HG03558 (cell line): ENCODE results near the gene RAB11FIP3.

Source experiments
- ATAC-seq: cut with Tn5 transposase; IDR thresholded peaks from one replicate; pipeline ENCODE4 v1.9.1; 2021; ENCODE audit warnings: moderate number of reproducible peaks; ENCODE audit not compliant: unreplicated experiment; ENCODE audit errors: extremely low read depth

RAB11FIP3 gene

DNA sequence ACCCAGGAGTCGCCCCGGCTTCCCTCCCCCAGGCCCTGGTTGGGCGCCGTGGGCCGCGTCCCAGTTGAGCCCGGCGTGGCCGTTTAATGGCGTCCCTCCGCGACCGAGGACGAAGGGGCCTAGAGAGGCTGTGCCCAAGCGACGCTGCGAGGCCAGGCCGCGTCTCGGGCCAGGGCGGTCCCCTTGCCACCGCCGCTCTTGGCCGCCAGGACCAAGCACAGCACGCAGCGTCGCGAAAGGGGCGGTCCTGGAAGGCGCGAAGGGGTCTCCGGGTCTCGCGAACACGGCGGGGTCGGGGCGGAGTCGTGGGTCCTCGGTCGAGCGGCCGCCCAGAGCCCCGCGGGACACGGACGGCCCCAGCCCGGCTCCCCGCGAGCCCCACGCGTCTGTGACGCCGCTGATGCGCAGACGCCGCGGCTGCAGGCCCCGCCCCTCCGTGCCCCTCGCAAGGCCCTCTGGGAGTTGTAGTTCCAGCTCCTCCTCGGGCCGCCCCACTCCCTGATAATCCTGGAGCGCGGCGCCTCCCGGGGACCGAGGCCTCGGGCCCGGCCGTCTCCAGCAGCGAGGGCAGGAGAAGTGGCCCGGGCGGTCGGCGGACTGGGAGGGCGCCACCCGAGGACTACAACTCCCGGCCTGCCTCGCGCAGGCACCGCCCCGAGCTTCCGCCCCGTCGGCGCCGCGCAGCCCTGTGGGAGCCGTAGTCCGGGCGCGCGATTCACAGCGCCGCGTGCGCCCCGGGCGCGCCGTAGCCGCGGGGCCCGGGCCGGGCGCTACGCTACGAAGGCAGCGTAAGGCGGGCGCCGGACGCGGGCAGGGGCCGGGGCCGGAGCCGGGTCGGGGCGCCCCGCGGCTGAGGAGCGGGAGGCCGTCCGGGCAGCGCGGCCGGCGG lies 101.8 kb downstream of the RAB11FIP3 start, which contains the start of gene CAPN15:
CAPN15 (plus strand) TSS at position 698 of the 889 bp plus-strand sequence. CDS start 19,127 bp downstream, outside the sequence.
- peak; percentile 42 for ATAC-seq

DNA sequence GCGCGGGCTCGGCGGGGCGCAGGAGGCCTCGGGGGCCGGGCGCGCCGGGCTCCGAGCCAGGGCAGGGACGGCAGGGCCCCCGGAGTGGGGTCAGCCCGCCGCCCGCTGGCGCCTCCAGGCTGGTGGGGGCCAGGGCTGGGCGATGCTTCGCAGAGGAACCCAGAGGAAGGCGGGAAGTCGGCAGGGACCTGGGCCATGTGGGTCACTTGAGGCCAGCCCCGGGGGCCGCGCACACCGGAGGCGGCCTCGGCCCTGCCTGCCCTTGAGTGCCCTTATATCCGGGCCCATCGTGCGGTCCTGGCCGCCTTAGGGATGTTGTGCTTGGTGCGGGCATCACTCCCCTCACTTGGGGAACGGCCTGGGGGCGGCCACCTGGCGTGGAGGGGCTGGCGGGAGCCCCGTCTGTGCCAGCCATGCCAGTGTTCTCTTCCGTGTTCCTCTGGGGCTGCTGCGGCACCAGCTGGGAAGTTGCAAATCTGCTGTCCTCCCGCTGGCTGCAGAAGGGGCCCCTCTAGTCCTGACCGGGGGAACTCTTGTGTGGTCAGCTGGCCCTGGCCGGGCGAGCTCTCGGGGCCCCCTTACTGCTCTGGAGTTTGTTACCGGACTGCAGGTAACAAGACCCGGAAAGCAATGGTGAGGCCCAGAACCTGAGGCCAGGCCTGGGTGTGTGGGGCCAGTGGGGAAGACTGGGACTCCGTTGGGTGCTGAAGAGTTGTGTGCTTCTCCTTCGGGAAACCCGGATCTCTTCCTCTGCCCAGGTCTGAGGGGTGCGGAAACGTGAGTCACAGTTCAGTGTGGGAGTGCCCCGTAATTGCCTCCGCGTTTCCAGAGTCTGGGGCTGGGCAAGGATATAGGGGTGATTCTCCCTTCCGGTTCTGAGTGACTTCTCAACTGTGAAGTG lies 102.9 kb downstream of the RAB11FIP3 start:
- ATAC-seq: peak; percentile 4

DNA sequence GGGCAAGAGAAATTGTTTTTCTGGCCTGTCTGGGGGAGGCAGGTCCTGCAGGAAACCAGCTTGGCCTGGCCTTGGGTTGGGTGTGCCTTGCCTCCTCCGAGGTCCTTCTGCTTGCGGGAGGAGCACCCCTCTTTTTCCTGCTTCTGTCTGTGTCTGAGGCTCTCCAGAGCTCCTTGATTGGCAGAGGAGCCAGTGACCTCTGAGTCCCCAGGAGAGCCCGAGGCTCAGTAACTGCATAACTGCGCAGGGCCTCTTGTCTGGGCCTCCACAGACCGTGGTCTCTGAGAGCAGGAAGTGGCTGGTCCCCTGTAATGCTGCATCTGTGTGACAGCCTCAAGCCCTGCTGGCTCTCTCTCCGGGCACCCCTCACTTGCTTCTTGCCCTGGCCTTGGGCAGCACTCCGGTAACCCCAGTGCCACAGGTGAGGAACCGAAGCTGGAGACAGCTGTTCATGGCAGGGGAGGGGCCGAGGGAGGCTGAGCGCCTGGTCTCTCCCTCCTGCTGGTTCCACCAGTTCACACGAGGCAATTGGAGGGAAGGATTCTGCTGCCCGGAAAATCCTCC lies 103.6 kb downstream of the RAB11FIP3 start:
- no peak for ATAC-seq

DNA sequence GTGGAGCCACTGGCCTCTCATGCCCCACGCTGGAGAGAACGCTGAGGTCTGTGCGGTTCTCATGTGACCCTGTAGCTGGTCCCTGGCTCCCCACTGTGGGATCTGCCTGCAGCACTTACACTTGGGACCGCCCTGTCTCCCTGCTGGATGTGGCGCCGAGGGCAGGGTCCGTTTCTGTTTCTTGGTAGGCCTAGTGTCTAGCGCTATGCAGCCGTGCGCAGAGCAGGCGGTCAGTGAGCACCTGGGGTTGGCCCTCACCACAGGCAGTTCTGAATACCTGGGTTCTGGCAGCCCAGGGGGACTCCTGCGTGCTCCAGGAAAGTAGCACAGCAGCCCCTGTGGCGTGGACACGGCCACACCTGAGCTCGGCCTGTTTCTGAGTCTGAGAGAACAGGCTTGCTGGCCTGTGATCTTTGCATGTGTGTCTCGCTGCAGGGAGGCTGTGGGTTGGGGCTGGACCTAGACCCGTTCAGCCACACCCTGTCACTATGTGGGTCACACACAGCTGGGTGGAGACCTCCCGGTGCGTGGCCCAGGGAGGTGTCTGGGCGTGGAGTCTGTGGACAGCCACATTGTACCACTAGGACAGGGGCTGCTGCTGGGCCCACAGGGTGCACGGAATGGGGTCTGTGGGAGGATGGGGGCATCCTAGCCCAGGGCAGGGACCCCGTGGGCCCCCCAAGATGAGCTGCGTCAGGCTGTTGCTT lies 104.8 kb downstream of the RAB11FIP3 start:
- no peak for ATAC-seq

DNA sequence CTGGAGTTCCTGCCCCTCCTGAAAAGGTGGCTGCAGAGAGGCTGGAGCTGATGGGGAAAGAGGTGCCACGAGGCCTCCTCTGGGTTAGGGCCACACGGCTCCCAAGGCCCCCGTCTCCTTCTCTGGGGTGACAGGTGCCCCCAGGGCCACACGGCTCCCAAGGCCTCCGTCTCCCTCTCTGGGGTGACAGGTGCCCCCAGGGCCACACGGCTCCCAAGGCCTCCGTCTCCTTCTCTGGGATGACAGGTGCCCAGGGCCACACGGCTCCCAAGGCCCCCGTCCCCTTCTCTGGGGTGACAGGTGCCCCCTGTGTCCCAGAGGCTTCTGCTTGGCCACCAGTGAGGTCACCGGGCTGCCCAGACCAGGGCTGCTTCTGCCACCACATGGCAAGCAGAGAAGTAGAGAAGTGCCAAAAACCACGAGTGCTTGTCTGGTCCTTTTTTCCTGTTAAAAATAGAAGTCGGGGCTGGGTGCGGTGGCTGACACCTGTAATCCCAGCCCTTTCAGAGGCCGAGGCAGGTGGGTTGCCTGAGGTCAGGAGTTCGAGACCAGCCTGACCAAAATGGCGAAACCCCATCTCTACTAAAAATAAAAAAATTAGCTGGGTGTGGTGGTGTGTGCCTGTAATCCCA lies 106.2 kb downstream of the RAB11FIP3 start:
- ATAC-seq: no peak

DNA sequence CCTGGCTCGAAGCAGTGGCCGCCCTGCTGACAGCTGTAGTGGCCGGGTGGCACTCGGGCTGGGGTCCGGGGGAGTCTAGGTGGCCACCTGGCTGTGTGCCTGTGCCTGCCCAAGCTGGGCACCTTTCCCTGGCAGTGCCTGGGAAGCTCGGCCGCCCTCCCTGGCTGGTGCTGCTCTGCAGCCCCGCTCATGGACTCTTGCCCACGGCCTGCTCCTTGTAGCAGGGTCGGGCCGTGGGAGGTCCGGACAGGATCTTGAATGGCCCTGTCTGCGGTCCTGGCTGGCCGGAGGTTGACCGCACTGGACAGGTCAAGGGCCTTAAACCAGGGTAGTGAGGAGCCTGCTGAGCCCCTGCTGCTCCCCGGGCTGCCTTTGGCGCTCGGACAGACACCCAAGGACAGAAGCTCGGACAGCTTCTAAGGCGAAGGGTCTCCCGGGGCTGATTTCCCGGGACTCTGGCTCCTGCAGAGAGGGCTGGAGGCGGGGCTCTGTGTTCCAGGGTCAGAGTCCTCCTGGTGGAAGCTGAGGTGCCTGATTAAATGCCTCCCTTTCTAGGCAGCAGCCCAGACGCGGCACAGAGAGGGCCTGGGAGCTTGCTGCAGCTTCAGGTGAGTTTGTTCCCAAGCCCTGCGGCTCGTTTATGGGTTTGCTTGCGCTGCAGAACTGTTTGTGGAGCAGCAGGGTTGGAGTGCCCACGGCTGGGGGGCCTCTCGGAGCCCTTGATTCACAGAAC lies 108.1 kb downstream of the RAB11FIP3 start:
- ATAC-seq: no peak

DNA sequence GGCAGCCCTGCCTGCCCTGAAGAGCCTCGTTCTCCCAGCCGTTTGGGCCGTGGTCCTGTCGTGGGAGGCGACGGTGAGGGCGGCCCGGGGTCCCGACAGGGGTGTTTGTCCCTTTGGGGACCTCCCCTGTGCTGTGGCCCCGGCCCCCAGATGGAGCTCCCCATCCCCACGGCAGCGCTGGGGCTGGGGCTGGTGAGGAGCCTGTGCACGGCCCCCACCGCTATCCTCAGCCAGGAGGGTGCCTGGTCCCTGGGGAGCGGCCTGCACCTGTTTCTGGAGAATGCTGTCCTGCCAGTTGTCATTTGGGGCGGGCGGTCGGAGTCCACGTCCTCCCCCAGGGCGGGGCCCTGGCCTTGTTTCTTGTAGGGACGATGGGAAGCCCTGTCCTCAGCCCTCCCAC lies 108.7 kb downstream of the RAB11FIP3 start:
- no peak for ATAC-seq

DNA sequence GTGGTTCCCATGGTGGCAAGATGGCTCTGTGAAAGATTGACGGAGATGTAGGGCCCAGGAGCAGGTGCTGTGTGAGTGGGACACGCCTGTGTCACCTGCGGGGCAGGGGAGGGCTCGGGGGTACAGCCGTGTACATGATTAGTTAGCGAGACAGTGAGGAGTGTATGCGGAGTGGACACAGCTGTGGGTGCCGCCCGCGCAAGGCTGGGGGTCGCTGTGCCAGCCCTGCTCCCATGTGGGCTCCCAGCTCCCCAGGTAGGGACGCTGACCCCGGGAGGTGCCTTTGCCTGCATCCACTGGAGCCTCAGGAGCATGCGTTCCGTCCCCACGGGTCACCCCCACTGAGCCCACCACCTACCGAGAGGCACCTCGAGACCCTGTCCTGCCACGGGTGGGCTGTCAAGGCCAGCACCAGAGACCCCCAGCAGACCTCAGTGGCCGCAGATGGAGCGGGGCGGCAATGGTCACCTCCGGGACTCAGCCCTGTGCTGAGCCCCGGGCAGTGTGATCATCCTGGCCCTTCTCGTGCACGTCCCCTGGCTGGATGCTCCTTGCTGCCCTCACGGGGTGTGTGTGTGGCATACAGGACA lies 109.5 kb downstream of the RAB11FIP3 start:
- no peak for ATAC-seq

DNA sequence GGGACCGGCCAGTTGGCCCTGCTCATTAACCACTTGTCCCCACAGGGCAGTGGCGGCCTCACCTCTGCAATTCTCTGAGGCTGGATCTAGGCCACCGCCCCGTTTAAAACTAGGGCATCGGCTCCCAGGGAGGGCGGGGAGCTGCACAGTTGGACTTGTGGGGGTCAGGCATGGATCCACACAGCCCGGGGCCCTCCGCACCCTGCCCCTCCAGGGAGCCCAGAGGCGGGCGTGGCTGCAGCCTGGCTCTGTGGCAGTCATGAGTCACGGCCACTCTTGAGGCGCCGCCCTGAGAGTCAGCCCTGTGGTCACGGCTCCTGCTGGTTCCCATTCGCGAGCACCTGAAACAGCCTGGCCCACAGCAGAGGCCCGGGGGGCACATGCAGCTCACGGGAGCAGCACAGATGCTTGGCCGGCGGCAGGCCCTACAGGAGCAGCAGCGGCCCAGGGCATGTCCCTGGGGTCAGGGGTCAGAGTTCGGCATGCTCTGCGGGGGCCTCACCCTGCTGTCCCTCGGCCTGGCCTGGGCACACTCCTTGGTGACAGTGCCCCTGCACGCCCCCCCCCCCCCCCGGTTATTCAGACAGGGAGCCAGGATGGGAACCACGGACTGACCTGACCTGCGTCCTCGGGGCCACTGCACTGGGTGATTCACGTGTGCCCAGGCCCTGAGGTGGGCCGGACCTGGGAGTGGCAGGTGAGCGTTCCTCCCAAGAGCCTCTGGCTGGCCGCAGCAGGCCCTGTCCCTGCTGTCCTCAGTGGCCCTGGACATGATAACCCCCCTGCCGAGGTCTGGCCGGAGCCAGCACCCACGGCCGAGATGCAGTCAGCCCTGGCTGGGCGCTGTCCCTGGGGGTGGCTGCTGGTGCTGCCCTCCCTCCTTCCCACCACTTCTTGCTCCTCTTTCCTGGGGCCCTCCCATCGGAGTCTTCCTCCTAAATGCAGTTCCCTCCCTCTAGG lies 110.3 kb downstream of the RAB11FIP3 start:
- no peak for ATAC-seq

DNA sequence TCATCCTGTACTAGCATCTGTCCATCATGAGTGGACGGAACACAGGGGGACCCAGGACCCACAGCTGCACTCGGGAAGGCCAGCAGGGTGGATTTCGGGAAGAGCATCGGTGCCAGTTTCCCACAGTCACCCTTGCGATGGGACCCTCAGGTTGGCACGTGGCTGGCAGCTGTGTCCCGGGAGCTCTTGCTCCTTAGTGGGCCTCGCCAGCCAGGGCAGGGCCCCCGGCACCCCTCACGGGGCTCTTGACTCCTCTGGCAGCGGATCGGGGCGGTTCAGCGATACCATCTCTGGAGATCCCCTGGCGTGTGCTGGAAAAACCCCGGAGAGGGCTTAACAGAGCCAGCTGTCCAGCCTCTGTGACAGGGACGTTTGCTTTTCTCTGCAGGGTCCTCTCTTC lies 111.3 kb downstream of the RAB11FIP3 start:
- no peak for ATAC-seq

DNA sequence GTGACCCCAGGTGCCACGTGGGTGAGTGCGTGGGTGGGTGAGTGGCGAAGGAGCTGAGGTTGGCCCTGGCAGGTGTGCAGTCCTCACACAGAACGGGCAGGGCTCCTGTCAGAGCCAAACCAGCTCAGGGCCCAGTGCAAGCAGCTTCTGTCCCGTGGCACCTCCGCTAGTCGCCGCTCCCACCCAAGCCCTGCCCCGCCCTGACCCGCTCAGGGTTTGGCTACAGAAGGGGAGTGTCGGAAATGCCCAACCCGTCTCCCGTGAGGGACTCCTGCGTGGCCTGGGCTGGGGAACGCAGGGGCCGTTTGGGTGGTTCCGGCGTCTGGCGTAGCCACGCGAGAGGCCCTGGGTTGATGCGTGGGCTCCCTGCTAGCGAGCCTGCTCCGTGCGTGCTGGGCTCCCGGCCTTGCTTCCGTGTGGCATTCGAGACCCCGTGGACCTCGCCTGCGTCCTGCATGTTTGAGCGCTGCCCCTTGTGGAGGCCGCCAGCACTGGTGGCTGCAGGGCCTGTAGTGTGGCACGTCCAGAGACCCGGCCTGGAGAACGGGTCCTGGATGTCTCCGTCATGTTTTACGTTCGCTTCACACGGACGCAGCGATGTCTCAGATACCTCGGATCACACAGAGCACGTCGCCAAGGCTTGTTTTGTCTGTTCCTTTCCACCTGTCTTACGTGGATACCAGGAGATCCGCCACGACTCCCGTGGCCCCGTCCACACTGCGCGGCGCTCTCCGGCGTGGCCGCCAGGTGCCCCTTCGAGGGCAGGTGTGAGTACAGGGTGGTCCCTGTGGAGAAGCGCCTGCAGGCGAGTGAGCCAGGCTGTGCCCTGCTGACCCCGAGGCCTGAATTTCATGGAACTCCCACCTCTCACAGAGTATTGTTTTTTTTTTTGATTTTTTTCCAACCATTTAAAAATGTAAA lies 112.2 kb downstream of the RAB11FIP3 start:
- no peak for ATAC-seq

DNA sequence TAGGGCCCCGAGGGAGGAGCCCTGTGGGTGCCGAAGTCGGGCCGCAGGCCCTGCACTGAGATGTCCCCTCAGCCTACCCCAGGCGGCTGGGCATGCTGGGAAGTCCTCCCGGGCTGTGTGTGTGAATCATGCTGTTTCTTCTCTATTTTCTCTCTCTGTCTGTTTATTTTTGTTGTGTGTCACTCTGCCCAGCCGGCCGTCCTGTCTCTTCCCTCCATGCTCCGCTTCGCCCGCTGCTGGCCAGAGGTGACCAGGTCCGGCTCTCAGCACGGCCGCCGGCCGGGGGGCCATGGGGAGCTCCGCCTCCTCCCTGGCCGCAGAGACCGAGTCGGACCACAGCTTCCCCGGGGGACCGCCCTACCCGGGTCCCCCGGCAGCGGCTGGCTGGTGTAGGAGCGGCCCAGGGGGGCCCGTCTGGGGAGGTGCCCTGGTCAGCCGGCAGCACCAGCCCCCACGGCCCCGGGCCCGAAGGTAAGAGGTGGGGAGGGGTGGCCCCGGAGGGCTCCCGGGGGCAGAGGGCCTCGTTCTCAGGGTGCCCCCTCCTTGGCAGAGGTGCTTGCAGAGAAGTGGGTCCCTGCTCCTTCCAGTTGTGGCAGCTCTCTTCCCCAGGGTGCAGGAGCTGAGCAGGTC lies 114.6 kb downstream of the RAB11FIP3 start:
- no peak for ATAC-seq

DNA sequence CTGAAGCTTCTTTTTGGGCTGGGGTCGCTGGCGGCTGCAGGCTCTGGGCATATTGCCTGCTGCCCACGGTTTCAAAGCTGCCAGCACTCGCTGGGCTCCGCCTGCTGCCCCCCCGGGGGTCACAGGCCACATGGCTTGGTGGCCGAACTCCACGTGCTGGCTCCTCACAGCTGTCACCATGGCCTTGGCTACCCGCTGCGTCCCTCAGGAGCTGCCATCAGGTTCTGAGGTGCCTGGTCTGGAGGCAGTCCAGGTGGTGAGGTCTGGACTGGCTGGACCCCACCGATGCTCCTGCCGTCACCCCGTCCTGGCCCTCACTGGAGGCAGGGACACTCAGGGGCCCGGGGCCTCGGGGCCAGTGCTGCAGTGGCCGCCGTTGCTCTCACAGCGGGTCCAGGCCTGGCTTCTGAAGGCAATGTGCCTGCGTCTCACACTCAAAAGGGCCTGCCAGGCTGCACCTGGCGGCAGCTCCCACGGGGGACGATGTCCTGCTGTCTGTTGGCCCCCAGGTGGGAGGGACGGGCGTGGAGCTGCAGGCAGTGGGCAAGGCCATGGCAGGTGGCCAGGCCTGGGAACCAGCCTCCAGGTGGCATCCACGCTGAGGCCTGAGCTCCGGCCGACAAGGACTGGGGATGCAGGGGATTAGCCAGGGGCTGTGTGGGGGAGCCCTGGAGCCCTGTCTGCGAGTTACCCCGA lies 115.3 kb downstream of the RAB11FIP3 start:
- no peak for ATAC-seq

DNA sequence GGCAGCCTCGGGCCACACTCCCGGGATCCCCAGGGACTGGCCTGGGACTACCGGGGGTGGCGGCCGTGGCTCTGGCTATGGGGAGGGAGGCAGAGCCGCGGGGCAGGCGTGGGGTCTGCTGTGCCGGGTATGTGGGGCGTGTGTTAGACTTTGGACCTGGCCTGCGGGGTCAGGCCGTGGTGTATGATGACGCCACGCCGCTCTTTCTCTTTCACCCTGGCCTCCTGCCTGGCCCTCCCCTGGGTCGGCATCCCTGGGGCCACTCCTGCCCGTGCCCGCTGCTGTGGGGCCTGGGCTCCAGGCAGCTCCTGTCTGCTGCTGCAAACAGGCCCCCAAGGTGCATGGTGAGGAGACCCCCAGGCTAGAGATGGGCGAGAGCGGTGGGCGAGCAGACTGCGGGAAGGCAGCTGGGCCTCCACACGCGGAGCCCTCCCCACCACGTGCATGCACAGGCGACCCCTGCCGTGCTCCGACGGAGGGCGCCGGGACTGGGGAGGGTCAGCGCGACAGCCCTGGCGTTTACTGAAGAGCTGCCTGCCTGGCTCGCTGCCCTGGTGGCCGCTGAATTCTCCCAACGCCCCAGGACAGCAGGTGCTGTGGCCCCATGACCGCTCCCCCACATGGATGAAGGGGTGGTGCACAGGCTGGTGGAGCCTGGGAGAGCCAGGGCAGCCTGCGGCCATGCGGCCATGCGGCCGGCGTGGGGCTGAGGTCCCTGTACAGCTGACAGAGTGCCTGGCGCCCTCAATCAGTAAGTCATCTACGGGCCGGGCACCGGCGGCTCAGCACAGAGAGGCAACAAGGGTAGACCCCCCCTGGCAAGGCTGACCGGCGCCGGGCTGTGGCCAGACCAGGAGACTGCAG lies 118.1 kb downstream of the RAB11FIP3 start:
- ATAC-seq: no peak

DNA sequence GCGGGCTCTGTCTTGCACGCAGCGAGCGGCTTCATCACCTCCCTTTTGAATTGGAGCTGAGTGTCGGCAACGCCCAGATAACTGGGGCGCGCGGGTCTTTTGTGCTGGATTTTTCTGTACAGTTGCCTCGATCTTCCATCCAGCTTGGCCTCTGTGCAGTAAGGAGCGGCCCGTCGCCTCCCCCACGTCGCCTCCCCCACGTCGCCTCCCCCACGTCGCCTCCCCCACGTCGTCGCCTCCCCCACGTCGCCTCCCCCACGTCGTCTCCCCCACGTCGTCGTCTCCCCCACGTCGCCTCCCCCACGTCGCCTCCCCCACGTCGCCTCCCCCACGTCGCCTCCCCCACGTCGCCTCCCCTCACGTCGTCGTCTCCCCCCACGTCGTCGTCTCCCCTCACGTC lies 119.1 kb downstream of the RAB11FIP3 start:
- ATAC-seq: no peak
